ENCODE results near the gene DHX38. TPM values are rescaled to one million over a fixed set of nuclear protein-coding genes. Genes with fewer than 3 reads are reported as not detected.

Gene DHX38
- total and polyA plus RNA-seq, 8 donors: 11.1 to 153 (median 45.1) TPM

- H3K36me3 ChIP-seq: peaks cover 0 to 18% (median 5%) of the 10 kb centered on the region in 4 donors
- WGBS, 5 donors: 91 to 95% (median 93%) methylated on average over 9 of the region's 9 CpGs
- H3K27ac ChIP-seq: no peak overlapping the region
- H3K27me3 ChIP-seq: no peaks in the 10 kb centered on the region
- H3K9me3 ChIP-seq: no peaks in the 10 kb centered on the region
- TF ChIP-seq, protein P1, sequence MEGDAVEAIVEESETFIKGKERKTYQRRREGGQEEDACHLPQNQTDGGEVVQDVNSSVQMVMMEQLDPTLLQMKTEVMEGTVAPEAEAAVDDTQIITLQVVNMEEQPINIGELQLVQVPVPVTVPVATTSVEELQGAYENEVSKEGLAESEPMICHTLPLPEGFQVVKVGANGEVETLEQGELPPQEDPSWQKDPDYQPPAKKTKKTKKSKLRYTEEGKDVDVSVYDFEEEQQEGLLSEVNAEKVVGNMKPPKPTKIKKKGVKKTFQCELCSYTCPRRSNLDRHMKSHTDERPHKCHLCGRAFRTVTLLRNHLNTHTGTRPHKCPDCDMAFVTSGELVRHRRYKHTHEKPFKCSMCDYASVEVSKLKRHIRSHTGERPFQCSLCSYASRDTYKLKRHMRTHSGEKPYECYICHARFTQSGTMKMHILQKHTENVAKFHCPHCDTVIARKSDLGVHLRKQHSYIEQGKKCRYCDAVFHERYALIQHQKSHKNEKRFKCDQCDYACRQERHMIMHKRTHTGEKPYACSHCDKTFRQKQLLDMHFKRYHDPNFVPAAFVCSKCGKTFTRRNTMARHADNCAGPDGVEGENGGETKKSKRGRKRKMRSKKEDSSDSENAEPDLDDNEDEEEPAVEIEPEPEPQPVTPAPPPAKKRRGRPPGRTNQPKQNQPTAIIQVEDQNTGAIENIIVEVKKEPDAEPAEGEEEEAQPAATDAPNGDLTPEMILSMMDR (IDR thresholded peaks at IDR 0.05): no peak
- TF ChIP-seq POLR2A (IDR thresholded peaks at IDR 0.05): no peak
- TF ChIP-seq EP300 (IDR thresholded peaks at IDR 0.05): no peak
- no peak for TF ChIP-seq POLR2AphosphoS5 (IDR thresholded peaks at IDR 0.05)
- no peak overlapping the region for H3K4me3 ChIP-seq
- no peaks in the 10 kb centered on the region for H3K4me1 ChIP-seq
- no peak for DNase-seq
- intact Hi-C loops (cut with DNase I; ENCODE audit: low total_unique reads): loop anchor here (5.0 kb wide), 1 partner anchor 37 kb away; no protein-coding TSS in a partner anchor
Measured at GRCh38 chr16:72060405-72060804, 33.2 kb upstream of the DHX38 start.

GRCh38 chr16:72061564-72061963 is 32.1 kb upstream of the DHX38 start:
- peaks cover 0 to 18% (median 5%) of the 10 kb centered on the region in 4 donors for H3K36me3 ChIP-seq
- intact Hi-C loops (cut with DNase I; ENCODE audit: low total_unique reads): loop anchor here (5.0 kb wide), 1 partner anchor 36 kb away; no protein-coding TSS in a partner anchor
- H3K4me3 ChIP-seq: no peak overlapping the region
- 93 to 100% (median 98%) methylated on average over 1 of the region's 1 CpG for WGBS, 5 donors
- no peaks in the 10 kb centered on the region for H3K9me3 ChIP-seq
- TF ChIP-seq EP300 (IDR thresholded peaks at IDR 0.05): no peak
- TF ChIP-seq, protein P1 (IDR thresholded peaks at IDR 0.05): no peak
- no peak for TF ChIP-seq POLR2AphosphoS5 (IDR thresholded peaks at IDR 0.05)
- TF ChIP-seq POLR2A (IDR thresholded peaks at IDR 0.05): no peak
- DNase-seq: no peak
- H3K27me3 ChIP-seq: no peaks in the 10 kb centered on the region
- H3K27ac ChIP-seq: no peak overlapping the region
- no peaks in the 10 kb centered on the region for H3K4me1 ChIP-seq

DNA sequence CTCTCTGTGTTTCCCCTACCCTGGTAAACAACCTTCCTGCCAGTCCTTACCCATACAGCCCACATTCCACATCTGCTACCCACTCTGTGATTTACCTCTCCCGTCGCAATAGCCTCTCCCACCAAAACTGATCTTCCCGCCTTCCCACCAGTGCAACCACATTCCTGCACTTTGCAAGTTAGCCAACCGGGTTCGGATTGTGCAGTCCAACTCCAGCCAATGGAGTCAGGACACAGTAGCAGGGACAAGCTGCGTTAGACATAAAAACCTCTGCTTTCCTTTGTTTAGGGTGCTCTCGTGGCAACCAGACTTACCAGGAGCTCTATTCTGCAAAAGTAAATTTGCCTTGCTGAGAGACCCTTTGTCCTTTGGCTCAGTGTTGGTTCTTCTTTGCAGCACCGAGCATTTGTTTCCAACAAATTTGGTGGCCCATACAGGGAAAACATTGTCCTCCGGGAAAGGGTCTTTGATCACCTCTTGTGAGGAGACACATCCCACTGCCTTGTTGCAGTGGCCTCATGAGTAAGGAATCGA is 29.2 kb upstream of the DHX38 start:
- TF ChIP-seq, protein P1 (IDR thresholded peaks at IDR 0.05): no peak
- TF ChIP-seq POLR2A (IDR thresholded peaks at IDR 0.05) (no peak), POLR2AphosphoS5 (IDR thresholded peaks at IDR 0.05) (no peak), EP300 (IDR thresholded peaks at IDR 0.05) (no peak)
- H3K36me3 ChIP-seq: peaks cover 0 to 18% (median 5%) of the 10 kb centered on the region in 4 donors
- WGBS, 5 donors: 88 to 91% (median 88%) methylated on average over 10 of the region's 10 CpGs
- H3K9me3 ChIP-seq: no peaks in the 10 kb centered on the region
- H3K27ac ChIP-seq: no peak overlapping the region
- no peak overlapping the region for H3K4me3 ChIP-seq
- intact Hi-C loops (cut with DNase I; ENCODE audit: low total_unique reads): loop anchor here (5.0 kb wide), 1 partner anchor 33 kb away; no protein-coding TSS in a partner anchor
- DNase-seq: no peak
- H3K4me1 ChIP-seq: peaks cover 0 to 11% (median 0%) of the 10 kb centered on the region in 4 donors
- no peaks in the 10 kb centered on the region for H3K27me3 ChIP-seq

DNA sequence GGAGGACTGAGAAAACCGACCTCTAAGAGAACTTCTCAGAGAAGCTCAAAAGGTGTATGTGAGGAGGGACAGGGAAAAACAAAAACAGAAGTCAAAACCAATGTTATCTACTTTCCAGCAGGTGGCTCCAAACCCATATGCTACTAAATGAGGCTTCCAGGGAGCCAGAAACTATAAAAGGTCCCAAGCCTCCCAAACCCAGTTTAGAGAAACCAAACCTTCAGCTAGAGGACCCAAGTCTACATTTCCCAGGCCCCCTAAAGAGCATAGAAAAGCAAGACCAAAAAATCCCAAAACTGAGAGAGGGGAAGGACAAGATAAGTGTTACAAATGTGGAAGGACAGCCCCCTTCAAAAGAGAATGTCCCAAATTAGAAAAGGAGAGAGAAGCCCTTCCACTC is 26.9 kb upstream of the DHX38 start:
- H3K36me3 ChIP-seq: peaks cover 0 to 15% (median 3%) of the 10 kb centered on the region in 4 donors
- H3K27me3 ChIP-seq: no peaks in the 10 kb centered on the region
- intact Hi-C loops (cut with DNase I; ENCODE audit: low total_unique reads): no loop called here
- H3K9me3 ChIP-seq: no peaks in the 10 kb centered on the region
- no peak for TF ChIP-seq POLR2AphosphoS5 (IDR thresholded peaks at IDR 0.05)
- TF ChIP-seq, protein P1 (IDR thresholded peaks at IDR 0.05): peak in 5 of 7 experiments; percentile 32 to 50 (median 36)
- no peak overlapping the region for H3K4me3 ChIP-seq
- WGBS, 5 donors: 2 to 12% (median 5%) methylated on average over 1 of the region's 1 CpG
- DNase-seq: peak in 1 of 2 donors; percentile 75
- H3K4me1 ChIP-seq: peaks cover 0 to 14% (median under 1%) of the 10 kb centered on the region in 4 donors
- no peak overlapping the region for H3K27ac ChIP-seq

Measured in stomach (tissue), 9 donors.